ENCODE data around the gene EEA1.

The EEA1 gene

DNA sequence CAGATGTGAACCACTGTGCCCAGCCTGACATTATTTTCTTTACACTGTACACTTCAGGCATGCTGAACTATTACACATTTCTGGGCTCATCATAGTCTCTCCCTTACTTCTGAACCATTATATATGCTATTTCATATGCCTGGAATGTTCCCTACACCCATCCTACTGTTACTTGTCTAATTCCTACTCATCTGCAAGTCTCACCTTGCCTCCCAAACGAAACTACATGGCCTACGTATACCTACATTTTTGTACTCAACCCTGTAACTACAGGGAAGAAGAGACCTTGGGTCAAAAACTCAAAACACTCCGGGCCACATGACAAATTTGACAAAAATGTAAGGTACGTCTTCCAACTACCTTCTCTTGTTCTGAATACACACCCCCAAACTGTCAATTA is 9.5 kb upstream of the EEA1 start:
- no peak for DNase-seq (ENCODE audit: low spot score)
- H3K4me3 ChIP-seq: no peak overlapping the region
- H3K27ac ChIP-seq: no peak overlapping the region
- TF ChIP-seq, protein P1, sequence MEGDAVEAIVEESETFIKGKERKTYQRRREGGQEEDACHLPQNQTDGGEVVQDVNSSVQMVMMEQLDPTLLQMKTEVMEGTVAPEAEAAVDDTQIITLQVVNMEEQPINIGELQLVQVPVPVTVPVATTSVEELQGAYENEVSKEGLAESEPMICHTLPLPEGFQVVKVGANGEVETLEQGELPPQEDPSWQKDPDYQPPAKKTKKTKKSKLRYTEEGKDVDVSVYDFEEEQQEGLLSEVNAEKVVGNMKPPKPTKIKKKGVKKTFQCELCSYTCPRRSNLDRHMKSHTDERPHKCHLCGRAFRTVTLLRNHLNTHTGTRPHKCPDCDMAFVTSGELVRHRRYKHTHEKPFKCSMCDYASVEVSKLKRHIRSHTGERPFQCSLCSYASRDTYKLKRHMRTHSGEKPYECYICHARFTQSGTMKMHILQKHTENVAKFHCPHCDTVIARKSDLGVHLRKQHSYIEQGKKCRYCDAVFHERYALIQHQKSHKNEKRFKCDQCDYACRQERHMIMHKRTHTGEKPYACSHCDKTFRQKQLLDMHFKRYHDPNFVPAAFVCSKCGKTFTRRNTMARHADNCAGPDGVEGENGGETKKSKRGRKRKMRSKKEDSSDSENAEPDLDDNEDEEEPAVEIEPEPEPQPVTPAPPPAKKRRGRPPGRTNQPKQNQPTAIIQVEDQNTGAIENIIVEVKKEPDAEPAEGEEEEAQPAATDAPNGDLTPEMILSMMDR (IDR thresholded peaks at IDR 0.05): no peak

DNA sequence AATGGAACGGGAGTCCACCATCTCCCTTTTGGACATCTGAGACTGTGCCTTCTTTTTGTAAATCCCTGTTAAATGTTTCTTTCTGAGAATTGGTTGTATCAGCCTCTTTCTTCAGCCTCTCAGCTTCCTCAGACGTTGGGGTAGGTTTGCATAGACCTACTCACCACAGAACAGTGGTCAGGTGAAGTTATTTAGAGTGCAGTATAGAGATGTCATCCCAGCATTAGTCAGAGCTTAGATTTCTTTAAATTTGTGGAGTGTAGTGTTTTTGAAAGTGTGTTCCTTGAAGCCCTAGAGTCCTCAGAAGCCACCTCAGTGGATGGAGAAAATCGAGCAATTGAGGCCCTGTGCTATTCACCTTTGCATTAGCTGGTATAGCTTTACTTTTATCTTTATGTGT is 8.9 kb upstream of the EEA1 start:
- Histone ChIP-seq H3K4me3 (no peak overlapping the region), H3K27ac (no peak overlapping the region)
- TF ChIP-seq, protein P1 (IDR thresholded peaks at IDR 0.05): no peak
- no peak for DNase-seq (ENCODE audit: low spot score)

DNA sequence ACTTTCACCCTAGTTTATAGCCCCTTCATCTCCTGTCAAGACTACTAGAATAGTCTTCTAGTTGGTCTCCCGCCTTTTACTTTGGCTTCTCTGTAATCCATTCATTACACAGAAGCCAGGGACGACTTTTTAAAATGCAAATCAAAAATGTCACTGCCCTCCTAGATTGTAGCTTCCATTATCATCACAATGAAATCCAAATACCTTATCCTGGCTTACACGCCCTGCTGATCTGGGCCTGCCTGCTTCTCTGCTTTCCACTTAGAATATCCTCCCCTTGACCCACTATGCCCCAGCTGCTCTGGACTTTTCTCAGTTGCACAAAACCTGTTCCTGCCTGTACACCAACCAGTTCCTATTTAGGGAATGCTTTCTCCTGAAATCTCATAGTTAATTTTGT is 4.5 kb upstream of the EEA1 start:
- H3K4me3 ChIP-seq: no peak overlapping the region
- DNase-seq (ENCODE audit: low spot score): no peak
- TF ChIP-seq, protein P1 (IDR thresholded peaks at IDR 0.05): no peak
- no peak overlapping the region for H3K27ac ChIP-seq

DNA sequence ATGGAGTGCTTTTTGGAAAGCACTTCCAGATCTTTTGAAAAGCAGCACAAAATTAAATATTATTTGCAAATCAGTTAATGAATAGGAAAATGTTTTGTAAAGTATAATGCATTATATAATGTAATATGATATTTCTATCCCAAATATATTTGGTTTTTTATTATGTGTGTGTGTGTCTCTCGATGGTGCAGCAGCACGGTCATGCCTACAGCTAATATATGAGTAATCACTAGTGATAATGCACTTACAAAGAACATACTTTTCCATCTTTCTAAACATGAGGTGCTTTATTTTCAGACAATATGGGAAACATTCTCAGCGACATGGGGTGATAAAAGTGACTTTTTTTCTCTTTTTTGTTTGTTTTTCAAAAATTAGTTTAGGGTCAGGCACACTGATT is 1.3 kb upstream of the EEA1 start:
- TF ChIP-seq, protein P1 (IDR thresholded peaks at IDR 0.05): no peak
- H3K4me3 ChIP-seq: no peak overlapping the region
- no peak overlapping the region for H3K27ac ChIP-seq
- DNase-seq (ENCODE audit: low spot score): no peak

DNA sequence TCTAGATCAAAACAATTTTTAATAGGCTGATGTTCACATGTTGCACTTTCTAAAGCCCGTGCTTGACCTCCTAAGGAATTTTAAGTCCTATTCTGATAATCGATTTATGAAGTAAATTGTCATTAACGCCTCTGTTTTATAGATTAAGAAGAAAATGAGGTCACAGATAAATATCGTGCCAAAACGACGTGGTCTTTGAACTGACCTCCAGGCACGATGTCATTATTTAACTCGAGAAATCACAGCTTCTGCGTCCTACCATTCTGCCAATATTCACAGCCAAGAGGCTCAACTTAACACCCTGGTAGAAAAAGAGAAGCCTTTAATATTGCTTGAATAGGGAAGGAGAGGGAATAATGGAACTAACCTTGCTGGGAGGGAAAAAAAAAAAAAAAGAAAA is 888 bp upstream of the EEA1 start:
- H3K4me3 ChIP-seq: peak overlapping the region; percentile 84
- DNase-seq (ENCODE audit: low spot score): no peak
- TF ChIP-seq, protein P1 (IDR thresholded peaks at IDR 0.05): no peak
- peak overlapping the region; percentile 99 for H3K27ac ChIP-seq

DNA sequence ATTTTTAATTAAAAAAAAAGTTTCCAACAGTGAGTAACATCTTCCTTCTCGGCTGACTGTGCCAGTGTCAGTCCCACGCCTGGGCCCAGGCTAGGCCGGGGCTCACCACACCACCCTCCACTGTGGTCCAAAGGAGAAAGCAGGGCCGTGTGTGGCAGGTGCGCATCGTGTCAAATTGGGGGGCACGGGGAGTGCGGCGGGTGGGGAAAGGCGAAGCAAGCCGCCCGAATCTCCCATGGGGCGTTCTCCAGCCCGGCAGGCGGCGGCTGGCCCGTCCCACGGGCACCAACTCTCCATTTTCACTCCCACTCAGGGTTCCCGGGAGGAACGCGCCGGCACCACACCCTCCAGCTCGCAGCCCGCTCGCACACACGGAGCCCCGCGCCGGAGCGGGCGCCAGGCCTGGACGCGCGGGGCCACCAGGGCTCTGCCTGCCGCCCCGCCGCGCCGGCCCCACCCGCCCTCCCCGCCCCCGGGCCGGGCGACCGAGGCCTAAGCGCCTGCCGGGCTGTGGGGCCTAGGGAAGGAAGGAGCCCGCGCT is 604 bp downstream of the EEA1 start:
- Histone ChIP-seq H3K27ac (peak overlapping the region; percentile 99), H3K4me3 (peak overlapping the region; percentile 84)
- DNase-seq (ENCODE audit: low spot score): peak; percentile 80

More for the DNA sequence above, 604 bp downstream of the EEA1 start:
- TF ChIP-seq, protein P1 (IDR thresholded peaks at IDR 0.05): no peak

All from coronary artery (tissue), 2 donors.